Brain microvascular endothelial cell (primary cell): Measurements from ENCODE around the gene ZNF827.

Source experiments
- DNase-seq: peaks from one replicate; pipeline ENCODE4 v3.0.0-alpha.2; 2020
- H3K27ac ChIP-seq: fragments of 250-450 bp; sonication (Bioruptor Pico); 2 replicates; pipeline ENCODE4 v1.5.1; 2020; ENCODE audit warnings: mild to moderate bottlenecking, moderate library complexity
- H3K27me3 ChIP-seq: fragments of 250-450 bp; sonication (Bioruptor Pico); replicated peaks from 2 replicates; pipeline ENCODE4 v1.5.1; 2020; ENCODE audit warnings: mild to moderate bottlenecking
- H3K36me3 ChIP-seq: fragments of 250-450 bp; sonication (Bioruptor Pico); replicated peaks from 2 replicates; pipeline ENCODE4 v1.5.1; 2020; ENCODE audit warnings: mild to moderate bottlenecking
- H3K4me3 ChIP-seq: 2 replicates; pipeline ENCODE4 v1.5.1; 2011; ENCODE audit warnings: low read depth, mild to moderate bottlenecking, control low read depth, low read length, moderate library complexity
- in situ Hi-C: cut with HindIII; loops from 2 replicates; pipeline ENCODE4 v1.10.0; 2017; ENCODE audit warnings: low sequenced_read_pairs, low pct_ligation_motif_present
- TF ChIP-seq, protein P1 (sequence below): IDR thresholded peaks from 2 replicates; pipeline ENCODE4 v1.5.1; 2011; ENCODE audit warnings: low read depth, mild to moderate bottlenecking, moderate library complexity, low read length, control low read depth, inconsistent platforms; ENCODE audit errors: missing control alignments

ZNF827 gene

DNA sequence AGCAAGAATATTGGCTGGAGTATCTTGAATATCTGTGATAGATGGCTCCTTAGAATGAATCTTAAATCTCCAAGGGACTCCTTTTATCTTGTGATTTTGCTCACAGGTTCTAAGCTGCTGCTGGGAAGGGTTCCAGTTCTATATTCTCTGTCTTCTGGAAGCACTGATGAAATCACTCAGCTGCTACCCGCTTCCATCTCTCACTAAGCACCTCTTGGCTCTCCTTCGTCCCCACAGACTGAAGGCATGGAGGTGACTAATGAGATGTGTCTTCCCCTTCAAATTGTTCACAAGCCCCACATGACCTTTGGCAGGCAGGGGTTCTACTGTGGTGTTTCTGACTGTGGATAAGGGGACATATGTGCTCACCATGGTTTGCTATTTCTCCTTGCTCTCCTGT is 182.8 kb downstream of the ZNF827 start:
- DNase-seq, result peak; percentile 28
- Histone ChIP-seq H3K36me3 (no peaks in the 10 kb centered on the region), H3K27ac (no peak overlapping the region), H3K4me3 (no peak overlapping the region), H3K27me3 (no peaks in the 10 kb centered on the region)
- TF ChIP-seq, protein P1, sequence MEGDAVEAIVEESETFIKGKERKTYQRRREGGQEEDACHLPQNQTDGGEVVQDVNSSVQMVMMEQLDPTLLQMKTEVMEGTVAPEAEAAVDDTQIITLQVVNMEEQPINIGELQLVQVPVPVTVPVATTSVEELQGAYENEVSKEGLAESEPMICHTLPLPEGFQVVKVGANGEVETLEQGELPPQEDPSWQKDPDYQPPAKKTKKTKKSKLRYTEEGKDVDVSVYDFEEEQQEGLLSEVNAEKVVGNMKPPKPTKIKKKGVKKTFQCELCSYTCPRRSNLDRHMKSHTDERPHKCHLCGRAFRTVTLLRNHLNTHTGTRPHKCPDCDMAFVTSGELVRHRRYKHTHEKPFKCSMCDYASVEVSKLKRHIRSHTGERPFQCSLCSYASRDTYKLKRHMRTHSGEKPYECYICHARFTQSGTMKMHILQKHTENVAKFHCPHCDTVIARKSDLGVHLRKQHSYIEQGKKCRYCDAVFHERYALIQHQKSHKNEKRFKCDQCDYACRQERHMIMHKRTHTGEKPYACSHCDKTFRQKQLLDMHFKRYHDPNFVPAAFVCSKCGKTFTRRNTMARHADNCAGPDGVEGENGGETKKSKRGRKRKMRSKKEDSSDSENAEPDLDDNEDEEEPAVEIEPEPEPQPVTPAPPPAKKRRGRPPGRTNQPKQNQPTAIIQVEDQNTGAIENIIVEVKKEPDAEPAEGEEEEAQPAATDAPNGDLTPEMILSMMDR, result no peak
- in situ Hi-C loops, result no loop called here

DNA sequence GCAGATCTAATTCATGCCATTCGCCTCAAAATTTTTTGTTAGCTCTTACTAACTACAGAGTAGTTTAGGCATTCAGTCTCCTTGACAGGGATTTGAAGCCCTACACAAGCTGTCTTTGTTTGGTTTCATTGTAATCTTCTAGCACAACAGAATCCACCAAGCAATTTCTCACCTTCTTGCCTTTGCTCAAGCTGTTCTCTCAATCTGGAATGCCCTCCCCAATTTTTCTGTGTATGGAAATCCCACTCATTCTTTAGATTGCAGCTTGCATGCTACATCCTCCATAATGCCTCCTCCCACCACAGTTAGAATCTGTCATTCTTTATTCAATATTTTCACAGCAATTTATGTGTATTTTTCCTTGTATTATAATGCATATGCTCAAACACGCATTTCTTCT is 195.0 kb downstream of the ZNF827 start:
- in situ Hi-C loops, result no loop called here
- Histone ChIP-seq H3K36me3 (no peaks in the 10 kb centered on the region), H3K27ac (no peak overlapping the region), H3K4me3 (no peak overlapping the region), H3K27me3 (no peaks in the 10 kb centered on the region)
- TF ChIP-seq, protein P1, result no peak
- no peak for DNase-seq

DNA sequence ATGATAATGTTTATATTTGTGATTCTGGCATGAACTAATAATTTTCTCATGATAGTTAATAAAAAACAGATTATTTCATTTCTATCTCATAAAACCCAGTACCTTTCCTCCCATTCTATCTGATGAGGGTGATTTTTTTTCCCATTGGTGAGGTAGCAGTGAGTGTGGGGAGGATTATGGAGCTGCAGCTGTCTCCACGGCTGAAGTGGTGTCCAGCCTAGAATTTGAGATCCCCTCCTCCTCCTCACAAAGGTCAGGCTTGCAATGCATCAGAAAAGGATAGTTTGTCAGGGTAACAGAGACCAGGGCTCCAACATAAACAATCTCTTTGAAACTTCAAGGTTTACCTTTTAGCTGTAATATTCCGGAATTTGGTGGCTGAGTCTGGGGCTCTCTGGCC is 197.8 kb downstream of the ZNF827 start:
- in situ Hi-C loops, result no loop called here
- TF ChIP-seq, protein P1, result no peak
- no peaks in the 10 kb centered on the region for H3K36me3 ChIP-seq
- H3K27me3 ChIP-seq, result no peaks in the 10 kb centered on the region
- no peak overlapping the region for H3K4me3 ChIP-seq
- no peak overlapping the region for H3K27ac ChIP-seq
- no peak for DNase-seq

DNA sequence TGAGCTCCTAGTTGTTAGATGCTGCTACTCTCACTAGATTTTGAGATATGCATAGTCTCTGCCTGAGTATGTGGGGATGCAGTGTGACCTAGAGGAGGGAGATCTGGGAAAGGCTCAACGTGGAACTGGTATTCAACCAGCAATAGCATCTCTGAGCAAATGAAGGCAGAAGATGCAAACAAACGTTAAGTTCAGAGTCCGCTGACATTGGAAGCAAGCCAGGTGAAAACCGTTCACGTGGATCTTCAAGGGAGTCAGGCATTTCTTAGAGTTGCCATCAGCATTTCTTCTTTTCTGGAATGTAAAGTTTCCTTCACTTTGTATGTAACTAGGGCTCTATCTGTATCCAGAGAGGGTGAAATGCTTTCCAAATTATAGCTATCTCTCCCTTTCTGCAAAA is 198.8 kb downstream of the ZNF827 start:
- in situ Hi-C loops, result no loop called here
- no peak for DNase-seq
- TF ChIP-seq, protein P1, result no peak
- Histone ChIP-seq H3K36me3 (no peaks in the 10 kb centered on the region), H3K4me3 (no peak overlapping the region), H3K27ac (no peak overlapping the region), H3K27me3 (no peaks in the 10 kb centered on the region)

DNA sequence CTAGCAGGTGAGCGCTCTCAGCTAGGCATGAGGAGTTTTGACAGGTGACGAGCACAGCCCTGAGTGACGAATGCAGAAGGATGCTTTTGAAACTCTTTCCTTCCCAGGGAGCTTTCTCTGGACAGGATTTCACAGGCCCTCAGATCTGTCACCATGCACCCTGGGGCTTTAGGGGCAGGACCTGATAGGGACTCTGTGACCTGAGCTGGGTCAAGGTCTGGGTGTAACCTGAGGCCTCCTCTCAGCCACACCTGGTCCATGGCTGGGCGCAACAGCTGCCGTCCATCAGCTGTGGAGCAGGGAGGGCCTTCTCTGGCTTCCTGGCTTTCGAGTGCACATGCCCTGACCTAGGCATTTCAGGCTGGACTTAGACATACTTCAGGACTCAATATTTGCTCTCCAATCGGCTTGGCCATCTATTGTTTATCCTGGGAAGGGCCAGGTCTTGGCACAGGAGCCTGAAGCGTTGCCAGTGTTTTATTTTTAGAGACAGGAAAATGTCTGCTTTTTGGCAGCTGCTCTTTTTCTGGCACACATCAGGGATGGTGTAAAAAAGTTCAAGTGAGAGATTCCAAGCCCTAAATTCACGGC is 202.3 kb downstream of the ZNF827 start:
- Histone ChIP-seq H3K27ac (peak overlapping the region; percentile 96), H3K4me3 (no peak overlapping the region), H3K27me3 (no peaks in the 10 kb centered on the region), H3K36me3 (no peaks in the 10 kb centered on the region)
- DNase-seq, result no peak
- TF ChIP-seq, protein P1, result no peak
- in situ Hi-C loops, result no loop called here

DNA sequence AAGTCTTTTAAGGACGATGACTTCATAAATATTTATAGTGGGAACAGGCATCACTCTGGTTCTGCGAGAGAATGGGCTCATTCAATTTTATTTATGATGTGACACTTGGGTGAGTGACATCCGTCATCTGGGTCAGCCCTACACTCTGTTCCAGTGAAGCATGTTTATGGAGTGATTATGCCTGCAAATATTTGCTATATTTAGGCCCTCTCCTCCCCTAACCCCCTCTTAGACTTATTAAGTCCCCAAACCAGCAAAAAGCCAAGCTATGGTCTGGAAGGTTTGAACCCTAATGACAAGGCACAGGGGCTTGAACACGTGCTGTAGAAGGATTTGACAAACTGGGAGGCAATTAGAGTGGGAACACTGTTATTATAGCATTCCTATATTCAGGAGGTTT is 202.8 kb downstream of the ZNF827 start:
- no peaks in the 10 kb centered on the region for H3K27me3 ChIP-seq
- peak overlapping the region; percentile 96 for H3K27ac ChIP-seq
- TF ChIP-seq, protein P1, result no peak
- no peaks in the 10 kb centered on the region for H3K36me3 ChIP-seq
- in situ Hi-C loops, result no loop called here
- DNase-seq, result no peak
- no peak overlapping the region for H3K4me3 ChIP-seq
